ENCODE measurements around the gene SPEG. TPM values are rescaled to one million over a fixed set of nuclear protein-coding genes. Genes with fewer than 3 reads are reported as not detected.

SPEG gene
- total and polyA plus RNA-seq, 9 donors, result 66.5 to 177 (median 146) TPM

- Histone ChIP-seq H3K9me3 (replicated peaks; ENCODE audit: control insufficient read depth, low read depth, low read length) (no peaks in the 10 kb centered on the region), H3K27me3 (ENCODE audit: control insufficient read depth, insufficient read depth, low read length) (peaks cover 24% of the 10 kb centered on the region), H3K4me1 (ENCODE audit: control insufficient read depth, insufficient read depth, low read length) (peaks cover 87% of the 10 kb centered on the region), H3K4me3 (ENCODE audit: low read length) (peak overlapping the region; percentile 37), H3K36me3 (ENCODE audit: control insufficient read depth, insufficient read depth, low read length) (peaks cover 18% of the 10 kb centered on the region), H3K27ac (ENCODE audit: low read length) (peak overlapping the region; percentile 76)
- WGBS (ENCODE audit: insufficient coverage), result 2% methylated on average over 49 of the region's 78 CpGs
- peak; percentile 64 for DNase-seq
These were observed 7.0 kb downstream of the SPEG start for GRCh38 chr2:219441451-219442255.

- no peaks in the 10 kb centered on the region for H3K9me3 ChIP-seq (replicated peaks; ENCODE audit: control insufficient read depth, low read depth, low read length)
- WGBS (ENCODE audit: insufficient coverage), result 3% methylated on average over 32 of the region's 35 CpGs
- H3K4me3 ChIP-seq (ENCODE audit: low read length), result peak overlapping the region; percentile 32
- peaks cover 87% of the 10 kb centered on the region for H3K4me1 ChIP-seq (ENCODE audit: control insufficient read depth, insufficient read depth, low read length)
- no peak for DNase-seq
- H3K27ac ChIP-seq (ENCODE audit: low read length), result no peak overlapping the region
- H3K36me3 ChIP-seq (ENCODE audit: control insufficient read depth, insufficient read depth, low read length), result peaks cover 18% of the 10 kb centered on the region
- H3K27me3 ChIP-seq (ENCODE audit: control insufficient read depth, insufficient read depth, low read length), result peaks cover 21% of the 10 kb centered on the region
These were observed 7.8 kb downstream of the SPEG start for GRCh38 chr2:219442256-219443015.

GRCh38 chr2:219443016-219443696 lies 8.5 kb downstream of the SPEG start:
- Histone ChIP-seq H3K27ac (ENCODE audit: low read length) (no peak overlapping the region), H3K9me3 (replicated peaks; ENCODE audit: control insufficient read depth, low read depth, low read length) (no peaks in the 10 kb centered on the region), H3K36me3 (ENCODE audit: control insufficient read depth, insufficient read depth, low read length) (peaks cover 16% of the 10 kb centered on the region), H3K4me3 (ENCODE audit: low read length) (no peak overlapping the region), H3K27me3 (ENCODE audit: control insufficient read depth, insufficient read depth, low read length) (peaks cover 23% of the 10 kb centered on the region), H3K4me1 (ENCODE audit: control insufficient read depth, insufficient read depth, low read length) (peaks cover 84% of the 10 kb centered on the region)
- DNase-seq, result no peak
- 76% methylated on average over 8 of the region's 12 CpGs for WGBS (ENCODE audit: insufficient coverage)

GRCh38 chr2:219443697-219444023 lies 9.0 kb downstream of the SPEG start:
- H3K4me3 ChIP-seq (ENCODE audit: low read length), result no peak overlapping the region
- WGBS (ENCODE audit: insufficient coverage), result 76% methylated on average over 3 of the region's 3 CpGs
- peak overlapping the region; percentile 13 for H3K27ac ChIP-seq (ENCODE audit: low read length)
- peaks cover 79% of the 10 kb centered on the region for H3K4me1 ChIP-seq (ENCODE audit: control insufficient read depth, insufficient read depth, low read length)
- H3K36me3 ChIP-seq (ENCODE audit: control insufficient read depth, insufficient read depth, low read length), result peaks cover 16% of the 10 kb centered on the region
- peaks cover 23% of the 10 kb centered on the region for H3K27me3 ChIP-seq (ENCODE audit: control insufficient read depth, insufficient read depth, low read length)
- DNase-seq, result no peak
- no peaks in the 10 kb centered on the region for H3K9me3 ChIP-seq (replicated peaks; ENCODE audit: control insufficient read depth, low read depth, low read length)

- H3K36me3 ChIP-seq (ENCODE audit: control insufficient read depth, insufficient read depth, low read length), result peaks cover 23% of the 10 kb centered on the region
- H3K27me3 ChIP-seq (ENCODE audit: control insufficient read depth, insufficient read depth, low read length), result peaks cover 30% of the 10 kb centered on the region
- no peaks in the 10 kb centered on the region for H3K9me3 ChIP-seq (replicated peaks; ENCODE audit: control insufficient read depth, low read depth, low read length)
- H3K4me1 ChIP-seq (ENCODE audit: control insufficient read depth, insufficient read depth, low read length), result peaks cover 76% of the 10 kb centered on the region
- WGBS (ENCODE audit: insufficient coverage), result 80% methylated on average over 21 of the region's 23 CpGs
- H3K4me3 ChIP-seq (ENCODE audit: low read length), result no peak overlapping the region
- peak overlapping the region; percentile 31 for H3K27ac ChIP-seq (ENCODE audit: low read length)
- no peak for DNase-seq
These were observed 10.0 kb downstream of the SPEG start for GRCh38 chr2:219444566-219445091.

- 71% methylated on average over 2 of the region's 5 CpGs for WGBS (ENCODE audit: insufficient coverage)
- Histone ChIP-seq H3K9me3 (replicated peaks; ENCODE audit: control insufficient read depth, low read depth, low read length) (no peaks in the 10 kb centered on the region), H3K27ac (ENCODE audit: low read length) (peak overlapping the region; percentile 31), H3K4me3 (ENCODE audit: low read length) (peak overlapping the region; percentile 29), H3K36me3 (ENCODE audit: control insufficient read depth, insufficient read depth, low read length) (peaks cover 29% of the 10 kb centered on the region), H3K4me1 (ENCODE audit: control insufficient read depth, insufficient read depth, low read length) (peaks cover 70% of the 10 kb centered on the region), H3K27me3 (ENCODE audit: control insufficient read depth, insufficient read depth, low read length) (peaks cover 33% of the 10 kb centered on the region)
- peak; percentile 40 for DNase-seq
These were observed 10.6 kb downstream of the SPEG start for GRCh38 chr2:219445220-219445640.

GRCh38 chr2:219446101-219446504 lies 11.5 kb downstream of the SPEG start:
- Histone ChIP-seq H3K36me3 (ENCODE audit: control insufficient read depth, insufficient read depth, low read length) (peaks cover 35% of the 10 kb centered on the region), H3K4me3 (ENCODE audit: low read length) (peak overlapping the region; percentile 29), H3K27ac (ENCODE audit: low read length) (peak overlapping the region; percentile 31), H3K9me3 (replicated peaks; ENCODE audit: control insufficient read depth, low read depth, low read length) (no peaks in the 10 kb centered on the region), H3K27me3 (ENCODE audit: control insufficient read depth, insufficient read depth, low read length) (peaks cover 31% of the 10 kb centered on the region), H3K4me1 (ENCODE audit: control insufficient read depth, insufficient read depth, low read length) (peaks cover 67% of the 10 kb centered on the region)
- WGBS (ENCODE audit: insufficient coverage), result 75% methylated on average over 2 of the region's 6 CpGs
- peak; percentile 58 for DNase-seq

- peaks cover 39% of the 10 kb centered on the region for H3K36me3 ChIP-seq (ENCODE audit: control insufficient read depth, insufficient read depth, low read length)
- H3K9me3 ChIP-seq (replicated peaks; ENCODE audit: control insufficient read depth, low read depth, low read length), result no peaks in the 10 kb centered on the region
- H3K27ac ChIP-seq (ENCODE audit: low read length), result peak overlapping the region; percentile 31
- peaks cover 67% of the 10 kb centered on the region for H3K4me1 ChIP-seq (ENCODE audit: control insufficient read depth, insufficient read depth, low read length)
- peaks cover 26% of the 10 kb centered on the region for H3K27me3 ChIP-seq (ENCODE audit: control insufficient read depth, insufficient read depth, low read length)
- H3K4me3 ChIP-seq (ENCODE audit: low read length), result no peak overlapping the region
- WGBS (ENCODE audit: insufficient coverage), result no CpG with 5 or more reads among the region's 1 CpG
- no peak for DNase-seq
These were observed 12.0 kb downstream of the SPEG start for GRCh38 chr2:219446689-219447088.

- no peak for DNase-seq
- H3K4me1 ChIP-seq (ENCODE audit: control insufficient read depth, insufficient read depth, low read length), result peaks cover 75% of the 10 kb centered on the region
- H3K36me3 ChIP-seq (ENCODE audit: control insufficient read depth, insufficient read depth, low read length), result peaks cover 43% of the 10 kb centered on the region
- H3K4me3 ChIP-seq (ENCODE audit: low read length), result no peak overlapping the region
- peaks cover 26% of the 10 kb centered on the region for H3K27me3 ChIP-seq (ENCODE audit: control insufficient read depth, insufficient read depth, low read length)
- WGBS (ENCODE audit: insufficient coverage), result 70% methylated on average over 12 of the region's 23 CpGs
- H3K27ac ChIP-seq (ENCODE audit: low read length), result peak overlapping the region; percentile 6
- H3K9me3 ChIP-seq (replicated peaks; ENCODE audit: control insufficient read depth, low read depth, low read length), result no peaks in the 10 kb centered on the region
These were observed 12.8 kb downstream of the SPEG start for GRCh38 chr2:219447242-219448098.

Measured in muscle of leg (tissue), 11 donors.